A549 (cell line): ENCODE results near the gene DOCK10.

ENCODE experiments used
- CTCF ChIP-seq: fragments of >200 bp; sonication (Bioruptor Twin); formaldehyde crosslinking; IDR thresholded peaks from 3 replicates; pipeline ENCODE4 v1.5.1; 2016
- HOXA7 ChIP-seq: fragments of 250-450 bp; sonication (Bioruptor Pico); IDR thresholded peaks from 2 replicates; pipeline ENCODE4 v1.5.0; 2020; ENCODE audit warnings: mild to moderate bottlenecking, moderate library complexity

- no peak for TF ChIP-seq HOXA7 (CRISPR knock-in tag)
- TF ChIP-seq CTCF, result no peak
Measured at GRCh38 chr2:224934526-224935188, 107.6 kb downstream of the DOCK10 start.
